Measurements from ENCODE around the gene CTDP1. TPM values are rescaled to one million over a fixed set of nuclear protein-coding genes. Genes with fewer than 3 reads are reported as not detected.
"Not testable (repeated sequence)": the region's sequence is repeated elsewhere in the genome, so short reads cannot be mapped to it uniquely, and the experiment has no call there.

CTDP1 gene
- total and polyA plus RNA-seq, 2 experiments from 2014 or later, result 23.3 to 30.2 TPM

GRCh38 chr18:79728931-79729586 is 49.5 kb downstream of the CTDP1 start:
- DNase-seq (ENCODE audit: low read depth in 1 of 2, low spot score in 1 of 2), result no peak
- no peak overlapping the region for H3K4me3 ChIP-seq
- H3K27ac ChIP-seq, result no peak overlapping the region
- H3K4me1 ChIP-seq (ENCODE audit: low read depth), result no peaks in the 10 kb centered on the region
- H3K36me3 ChIP-seq, result peaks cover 7% of the 10 kb centered on the region
- H3K9me3 ChIP-seq (ENCODE audit: low read depth), result no peaks in the 10 kb centered on the region
- H3K27me3 ChIP-seq, result no peaks in the 10 kb centered on the region
- TF ChIP-seq CTCF (IDR thresholded peaks at IDR 0.05; ENCODE audit: low read depth, low read length), result no peak

- Histone ChIP-seq H3K27me3 (no peaks in the 10 kb centered on the region), H3K4me3 (no peak overlapping the region), H3K27ac (no peak overlapping the region), H3K36me3 (peaks cover 7% of the 10 kb centered on the region), H3K9me3 (ENCODE audit: low read depth) (no peaks in the 10 kb centered on the region), H3K4me1 (ENCODE audit: low read depth) (no peaks in the 10 kb centered on the region)
- DNase-seq (ENCODE audit: low read depth in 1 of 2, low spot score in 1 of 2), result no peak
- no peak for TF ChIP-seq CTCF (IDR thresholded peaks at IDR 0.05; ENCODE audit: low read depth, low read length)
Observed at GRCh38 chr18:79729611-79730010, 50.0 kb downstream of the CTDP1 start.

- Histone ChIP-seq H3K27me3 (no peaks in the 10 kb centered on the region), H3K9me3 (ENCODE audit: low read depth) (no peaks in the 10 kb centered on the region), H3K36me3 (peaks cover 7% of the 10 kb centered on the region), H3K4me1 (ENCODE audit: low read depth) (no peaks in the 10 kb centered on the region), H3K27ac (no peak overlapping the region), H3K4me3 (no peak overlapping the region)
- TF ChIP-seq CTCF (IDR thresholded peaks at IDR 0.05; ENCODE audit: low read depth, low read length), result no peak
- DNase-seq (ENCODE audit: low read depth in 1 of 2, low spot score in 1 of 2), result no peak
Observed at GRCh38 chr18:79730804-79731203, 51.2 kb downstream of the CTDP1 start.

- peak in 1 of 2 donors; percentile 8 for DNase-seq (ENCODE audit: low read depth in 1 of 2, low spot score in 1 of 2)
- not testable (repeated sequence) for H3K9me3 ChIP-seq (ENCODE audit: low read depth)
Observed at GRCh38 chr18:79731881-79732720, 52.5 kb downstream of the CTDP1 start.

GRCh38 chr18:79732721-79733025 is 53.1 kb downstream of the CTDP1 start:
- no peaks in the 10 kb centered on the region for H3K4me1 ChIP-seq (ENCODE audit: low read depth)
- H3K9me3 ChIP-seq (ENCODE audit: low read depth), result no peaks in the 10 kb centered on the region
- TF ChIP-seq CTCF (IDR thresholded peaks at IDR 0.05; ENCODE audit: low read depth, low read length), result no peak
- no peaks in the 10 kb centered on the region for H3K27me3 ChIP-seq
- no peak overlapping the region for H3K4me3 ChIP-seq
- H3K36me3 ChIP-seq, result peaks cover 7% of the 10 kb centered on the region
- DNase-seq (ENCODE audit: low read depth in 1 of 2, low spot score in 1 of 2), result peak in 1 of 2 donors; percentile 3
- no peak overlapping the region for H3K27ac ChIP-seq

More at GRCh38 chr18:79731881-79732720, 52.5 kb downstream of the CTDP1 start:
- H3K36me3 ChIP-seq; H3K4me1 ChIP-seq (ENCODE audit: low read depth); H3K27me3 ChIP-seq; H3K4me3 ChIP-seq; H3K27ac ChIP-seq: not testable (repeated sequence)

GRCh38 chr18:79733135-79733701 is 53.6 kb downstream of the CTDP1 start:
- H3K36me3 ChIP-seq, result peaks cover 7% of the 10 kb centered on the region
- no peak for TF ChIP-seq CTCF (IDR thresholded peaks at IDR 0.05; ENCODE audit: low read depth, low read length)

More at GRCh38 chr18:79733135-79733701, 53.6 kb downstream of the CTDP1 start:
- DNase-seq (ENCODE audit: low read depth in 1 of 2, low spot score in 1 of 2), result no peak
- H3K27me3 ChIP-seq, result no peaks in the 10 kb centered on the region
- no peak overlapping the region for H3K27ac ChIP-seq
- H3K4me3 ChIP-seq, result no peak overlapping the region
- H3K4me1 ChIP-seq (ENCODE audit: low read depth), result no peaks in the 10 kb centered on the region
- H3K9me3 ChIP-seq (ENCODE audit: low read depth), result no peaks in the 10 kb centered on the region
